ENCODE measurements around the gene OTX1. TPM values are rescaled to one million over a fixed set of nuclear protein-coding genes. Genes with fewer than 3 reads are reported as not detected.

OTX1 gene
- total and polyA plus RNA-seq, 9 of the 15 experiments (the other 6 are each of a cell fraction or from before 2014, with no cell fraction given) = 0.18 to 7.1 (median 0.58) TPM

GRCh38 chr2:63101954-63102353 is 51.3 kb downstream of the OTX1 start:
- DNase-seq (ENCODE audit: extremely low read depth in 1 of 4, low spot score in 3 of 4) (no peak), FAIRE-seq (no peak)
- in situ Hi-C loops (cut with MboI) = no loop called here

GRCh38 chr2:63104482-63104881 is 53.9 kb downstream of the OTX1 start:
- H3K27ac ChIP-seq (ENCODE audit: extremely low read depth, low read depth, low read length) = no peak overlapping the region
- FAIRE-seq = no peak
- no TSS peak for BruUV-seq (replicated peaks)
- H3K9ac ChIP-seq (ENCODE audit: insufficient read depth in 1 of 2, low read depth in 2 of 2, low read length in 2 of 2) = no peak overlapping the region
- no peaks in the 10 kb centered on the region for H4K20me1 ChIP-seq (replicated peaks; ENCODE audit: control insufficient read depth, insufficient read depth, low read length)
- H3K4me3 ChIP-seq = no peak overlapping the region
- CTCF ChIA-PET (ENCODE audit: low intra/inter-chr PET ratio) = no interaction called here
- DNase-seq (ENCODE audit: extremely low read depth in 1 of 4, low spot score in 3 of 4) = no peak
- no peaks in the 10 kb centered on the region for H3K36me3 ChIP-seq (ENCODE audit: control insufficient read depth, insufficient read depth, low read length)
- POLR2A ChIA-PET = no interaction called here
- no peaks in the 10 kb centered on the region for H3K9me1 ChIP-seq (ENCODE audit: control insufficient read depth, insufficient read depth, low read length)
- in situ Hi-C loops (cut with MboI) = no loop called here
- H3K4me2 ChIP-seq (ENCODE audit: insufficient read depth, low read length) = no peak overlapping the region
- no peak for ATAC-seq
- 0% methylated on average over 1 of the region's 1 CpG for WGBS (ENCODE audit: insufficient coverage, low coverage, missing lambda C conversion rate)
- intact Hi-C loops (cut with micrococcal nuclease) = no loop called here
- H2AFZ ChIP-seq (ENCODE audit: low read depth, low read length) = no peak overlapping the region
- H3K27me3 ChIP-seq (ENCODE audit: control insufficient read depth in 2 of 2, insufficient read depth in 2 of 2, low read length in 2 of 2) = peaks cover 0 to 5% of the 10 kb centered on the region in 2 experiments; a peak in 1 of 5 replicates
- no peaks in the 10 kb centered on the region for H3K79me2 ChIP-seq (ENCODE audit: control insufficient read depth, insufficient read depth, low read length)
- no peaks in the 10 kb centered on the region for H3K4me1 ChIP-seq (replicated peaks in 1 of 2; ENCODE audit: control insufficient read depth in 2 of 2, insufficient read depth in 2 of 2, low read length in 2 of 2)
- no peaks in the 10 kb centered on the region; the same call in 1 of the 2 replicates for H3K9me3 ChIP-seq (replicated peaks; ENCODE audit: control insufficient read depth, insufficient read depth, low read depth, low read length)
- TF ChIP-seq PHF8 (IDR thresholded peaks at IDR 0.05; ENCODE audit: borderline replicate concordance, low read length) (no peak), ZNF780A (CRISPR knock-in tag; IDR thresholded peaks at IDR 0.05) (no peak), ZNF699 (CRISPR knock-in tag; IDR thresholded peaks at IDR 0.05; ENCODE audit: insufficient replicate concordance) (no peak), TCF7L2 (IDR thresholded peaks at IDR 0.05; ENCODE audit: low read depth, low read length) (no peak), MAZ (CRISPR knock-in tag; conservative IDR thresholded peaks at IDR 0.05 in 1 of 2, IDR thresholded peaks at IDR 0.05 in 1 of 2) (no peak), SNIP1 (IDR thresholded peaks at IDR 0.05; ENCODE audit: low read depth) (no peak), FOSL1 (tag; conservative IDR thresholded peaks at IDR 0.05) (no peak), ZFP1 (CRISPR knock-in tag; IDR thresholded peaks at IDR 0.05) (no peak), HNRNPK (IDR thresholded peaks at IDR 0.05; ENCODE audit: low read depth, low read length, poor library complexity, severe bottlenecking) (no peak)
- TF ChIP-seq, protein P1, sequence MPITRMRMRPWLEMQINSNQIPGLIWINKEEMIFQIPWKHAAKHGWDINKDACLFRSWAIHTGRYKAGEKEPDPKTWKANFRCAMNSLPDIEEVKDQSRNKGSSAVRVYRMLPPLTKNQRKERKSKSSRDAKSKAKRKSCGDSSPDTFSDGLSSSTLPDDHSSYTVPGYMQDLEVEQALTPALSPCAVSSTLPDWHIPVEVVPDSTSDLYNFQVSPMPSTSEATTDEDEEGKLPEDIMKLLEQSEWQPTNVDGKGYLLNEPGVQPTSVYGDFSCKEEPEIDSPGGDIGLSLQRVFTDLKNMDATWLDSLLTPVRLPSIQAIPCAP (CRISPR knock-in tag; IDR thresholded peaks at IDR 0.05; ENCODE audit: borderline replicate concordance) = no peak

More at GRCh38 chr2:63101954-63102353, 51.3 kb downstream of the OTX1 start:
- Histone ChIP-seq H3K36me3 (ENCODE audit: control insufficient read depth, insufficient read depth, low read length) (no peaks in the 10 kb centered on the region), H2AFZ (ENCODE audit: low read depth, low read length) (no peak overlapping the region), H3K27me3 (ENCODE audit: control insufficient read depth in 2 of 2, insufficient read depth in 2 of 2, low read length in 2 of 2) (peaks cover 0 to 5% of the 10 kb centered on the region in 2 experiments; a peak in 1 of 5 replicates), H4K20me1 (replicated peaks; ENCODE audit: control insufficient read depth, insufficient read depth, low read length) (no peaks in the 10 kb centered on the region), H3K4me1 (replicated peaks in 1 of 2; ENCODE audit: control insufficient read depth in 2 of 2, insufficient read depth in 2 of 2, low read length in 2 of 2) (no peaks in the 10 kb centered on the region), H3K79me2 (ENCODE audit: control insufficient read depth, insufficient read depth, low read length) (no peaks in the 10 kb centered on the region), H3K27ac (ENCODE audit: extremely low read depth, low read depth, low read length) (no peak overlapping the region), H3K9ac (ENCODE audit: insufficient read depth in 1 of 2, low read depth in 2 of 2, low read length in 2 of 2) (no peak overlapping the region), H3K9me1 (ENCODE audit: control insufficient read depth, insufficient read depth, low read length) (no peaks in the 10 kb centered on the region), H3K9me3 (replicated peaks; ENCODE audit: control insufficient read depth, insufficient read depth, low read depth, low read length) (no peaks in the 10 kb centered on the region; the same call in 1 of the 2 replicates), H3K4me2 (ENCODE audit: insufficient read depth, low read length) (no peak overlapping the region), H3K4me3 (no peak overlapping the region)
- BruUV-seq (replicated peaks) = no TSS peak
- intact Hi-C loops (cut with micrococcal nuclease) = no loop called here
- WGBS (ENCODE audit: insufficient coverage, low coverage, missing lambda C conversion rate) = 0% methylated on average over 2 of the region's 2 CpGs
- ATAC-seq = no peak
- POLR2A ChIA-PET = no interaction called here
- CTCF ChIA-PET (ENCODE audit: low intra/inter-chr PET ratio) = no interaction called here
- TF ChIP-seq SPI1 (IDR thresholded peaks at IDR 0.05; ENCODE audit: borderline replicate concordance, low read depth, low read length) (peak; percentile 58; the same call in 1 of the 2 replicates), NELFE (IDR thresholded peaks at IDR 0.05; ENCODE audit: insufficient read depth, insufficient read length) (no peak)
